Uterus (tissue), 4 donors: Measurements from ENCODE around the gene TRIAP1. TPM values are rescaled to one million over a fixed set of nuclear protein-coding genes. Genes with fewer than 3 reads are reported as not detected.

ENCODE experiments used
- DNase-seq, 2 donors: peaks; one replicate each; pipeline ENCODE4 v3.0.0-alpha.2; 2019 to 2020
- H3K27ac ChIP-seq, 2 donors: fragments of 200-600 bp; sonication (generic); 1 replicate in 1 of 2; 2 replicates in 1 of 2; pipeline ENCODE4 v1.5.1; 2016 to 2018
- H3K27me3 ChIP-seq, 2 donors: fragments of 200-600 bp; sonication (generic); one replicate each; pipeline ENCODE4 v1.5.1; 2018 to 2019; ENCODE audit warnings: control low read depth in 1 of 2
- H3K36me3 ChIP-seq, 2 donors: fragments of 200-600 bp; sonication (generic); one replicate each; pipeline ENCODE4 v1.5.1; 2019; ENCODE audit warnings: control low read depth in 1 of 2
- H3K4me1 ChIP-seq, 2 donors: fragments of 200-600 bp; sonication (generic); one replicate each; pipeline ENCODE4 v1.5.1; 2018 to 2019; ENCODE audit warnings: control low read depth in 1 of 2
- H3K4me3 ChIP-seq, 2 donors: fragments of 200-600 bp; sonication (generic); 1 replicate in 1 of 2; 2 replicates in 1 of 2; pipeline ENCODE4 v1.5.1; 2018 to 2019; ENCODE audit warnings: mild to moderate bottlenecking in 1 of 2
- H3K9me3 ChIP-seq, 2 donors: fragments of 200-600 bp; sonication (generic); one replicate each; pipeline ENCODE4 v1.5.1; 2019; ENCODE audit warnings: control low read depth in 1 of 2
- POLR2A ChIP-seq, 2 donors: fragments of 450-650 bp; IDR thresholded peaks; one replicate each; pipeline ENCODE4 v1.6.1; 2016; ENCODE audit warnings: antibody characterized with exemption in 2 of 2, mild to moderate bottlenecking in 1 of 2, moderate library complexity in 1 of 2
- intact Hi-C: fragments of 100-400 bp; cut with DNase I; formaldehyde crosslinking; loops from one replicate; pipeline ENCODE4 v1.15.1; 2023; ENCODE audit warnings: low total_unique reads
- total RNA-seq, 4 donors: library from RNA; depleted of rRNA in 3 of 4; stranded (reverse); fragments of >200 nt in 3 of 4; gene quantifications; one replicate each; pipeline versions ENCODE4 v1.1.0 to v1.2.4, GENCODE V29; 2014 to 2023
- TF ChIP-seq, protein P1 (sequence below), 4 experiments: fragments of 200-600 bp in 2 of 4; fragments of 450-650 bp in 2 of 4; sonication (generic) in 2 of 4; IDR thresholded peaks; one replicate each; pipeline ENCODE4 v1.5.1; 2016 to 2019; ENCODE audit warnings: antibody characterized with exemption in 4 of 4, mild to moderate bottlenecking in 2 of 4, moderate library complexity in 1 of 4
- donor health status: DM: yes; HTN: yes; CAD: no.

TRIAP1 gene
- total RNA-seq, 4 donors from 2014 or later, result 1.2 to 16.8 (median 8.0) TPM

DNA sequence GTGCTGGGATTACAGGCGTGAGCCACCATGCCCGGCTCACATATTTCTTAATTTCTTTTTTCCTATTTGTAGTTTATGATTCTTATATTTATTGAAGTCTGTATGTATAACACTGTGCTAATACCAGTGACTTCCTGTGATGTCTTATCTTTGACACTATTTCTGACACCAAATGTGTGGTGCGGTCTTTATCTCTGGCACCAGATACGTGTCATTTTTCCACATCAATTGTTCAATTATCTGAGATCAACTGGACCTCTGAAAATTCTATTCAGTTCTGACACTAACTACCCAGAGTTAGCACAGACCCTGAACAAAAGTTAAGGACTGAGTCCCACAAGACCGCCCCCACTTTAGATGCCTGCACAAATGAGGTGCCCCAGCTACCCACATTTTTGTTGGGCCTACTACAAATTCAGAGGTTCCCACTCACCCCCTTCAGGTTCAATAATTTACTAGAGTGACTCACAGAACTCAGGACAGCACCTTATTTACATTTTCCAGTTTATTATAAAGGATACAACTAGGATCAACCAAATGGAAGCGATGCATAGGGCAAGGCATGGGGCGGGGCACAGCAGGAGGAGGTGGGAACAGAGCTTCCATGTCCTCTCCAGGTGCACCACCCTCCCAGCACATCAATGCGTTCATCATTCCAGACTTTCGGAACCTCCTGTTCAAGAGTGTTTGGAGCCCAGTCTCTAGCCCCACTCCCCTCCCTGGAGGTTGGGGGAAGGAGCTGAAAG, 35.0 kb upstream of the TRIAP1 start:
- Histone ChIP-seq H3K27ac (no peak overlapping the region), H3K36me3 (no peaks in the 10 kb centered on the region), H3K27me3 (no peaks in the 10 kb centered on the region), H3K4me1 (no peaks in the 10 kb centered on the region), H3K4me3 (no peak overlapping the region), H3K9me3 (no peaks in the 10 kb centered on the region)
- intact Hi-C loops, result no loop called here
- no peak for TF ChIP-seq POLR2A (IDR thresholded peaks at IDR 0.05)
- TF ChIP-seq, protein P1, sequence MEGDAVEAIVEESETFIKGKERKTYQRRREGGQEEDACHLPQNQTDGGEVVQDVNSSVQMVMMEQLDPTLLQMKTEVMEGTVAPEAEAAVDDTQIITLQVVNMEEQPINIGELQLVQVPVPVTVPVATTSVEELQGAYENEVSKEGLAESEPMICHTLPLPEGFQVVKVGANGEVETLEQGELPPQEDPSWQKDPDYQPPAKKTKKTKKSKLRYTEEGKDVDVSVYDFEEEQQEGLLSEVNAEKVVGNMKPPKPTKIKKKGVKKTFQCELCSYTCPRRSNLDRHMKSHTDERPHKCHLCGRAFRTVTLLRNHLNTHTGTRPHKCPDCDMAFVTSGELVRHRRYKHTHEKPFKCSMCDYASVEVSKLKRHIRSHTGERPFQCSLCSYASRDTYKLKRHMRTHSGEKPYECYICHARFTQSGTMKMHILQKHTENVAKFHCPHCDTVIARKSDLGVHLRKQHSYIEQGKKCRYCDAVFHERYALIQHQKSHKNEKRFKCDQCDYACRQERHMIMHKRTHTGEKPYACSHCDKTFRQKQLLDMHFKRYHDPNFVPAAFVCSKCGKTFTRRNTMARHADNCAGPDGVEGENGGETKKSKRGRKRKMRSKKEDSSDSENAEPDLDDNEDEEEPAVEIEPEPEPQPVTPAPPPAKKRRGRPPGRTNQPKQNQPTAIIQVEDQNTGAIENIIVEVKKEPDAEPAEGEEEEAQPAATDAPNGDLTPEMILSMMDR (IDR thresholded peaks at IDR 0.05), result no peak
- DNase-seq, result no peak

DNA sequence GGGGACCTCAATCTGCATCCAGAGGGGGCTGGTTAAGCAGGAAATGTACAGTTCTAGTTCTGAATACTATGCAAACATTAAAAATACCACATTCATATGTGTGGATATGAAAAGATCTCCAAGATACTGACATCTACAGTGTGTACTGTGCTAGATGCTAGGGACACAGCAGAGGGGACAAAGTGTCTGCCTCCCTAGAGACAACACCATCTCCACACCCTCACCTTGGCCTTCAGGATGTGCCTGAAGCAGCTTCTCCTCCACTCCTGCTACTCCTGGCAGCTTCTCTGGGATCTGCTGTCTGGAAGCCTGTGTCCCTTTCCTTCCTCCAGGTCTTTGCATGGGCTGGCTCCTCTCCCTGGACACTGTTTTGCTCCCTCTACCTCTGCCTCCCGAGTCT, 34.0 kb upstream of the TRIAP1 start:
- H3K4me1 ChIP-seq, result no peaks in the 10 kb centered on the region
- intact Hi-C loops, result no loop called here
- no peaks in the 10 kb centered on the region for H3K27me3 ChIP-seq
- H3K4me3 ChIP-seq, result no peak overlapping the region
- TF ChIP-seq, protein P1 (IDR thresholded peaks at IDR 0.05), result no peak
- TF ChIP-seq POLR2A (IDR thresholded peaks at IDR 0.05), result no peak
- H3K27ac ChIP-seq, result no peak overlapping the region
- H3K9me3 ChIP-seq, result no peaks in the 10 kb centered on the region
- H3K36me3 ChIP-seq, result no peaks in the 10 kb centered on the region
- DNase-seq, result no peak

DNA sequence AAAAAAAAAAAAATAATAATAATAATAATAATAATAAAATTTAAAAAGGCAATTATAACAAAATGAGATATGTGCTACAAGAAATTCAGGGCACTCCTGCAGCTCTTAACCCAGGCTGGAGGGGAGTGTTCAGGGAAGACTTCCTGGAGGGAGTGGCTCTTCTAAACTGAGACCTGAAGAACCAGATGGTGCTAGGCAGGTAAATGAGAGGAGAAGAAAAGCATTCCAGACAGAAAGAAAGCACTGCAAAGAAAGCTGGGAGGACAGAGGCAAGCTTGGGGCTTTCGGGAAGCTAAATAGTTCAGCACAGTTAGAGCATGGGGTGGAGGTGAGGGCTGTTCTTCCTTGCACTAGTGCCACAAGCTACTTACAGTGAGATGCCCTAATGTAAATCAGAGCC, 33.3 kb upstream of the TRIAP1 start:
- Histone ChIP-seq H3K9me3 (no peaks in the 10 kb centered on the region), H3K36me3 (no peaks in the 10 kb centered on the region), H3K27me3 (no peaks in the 10 kb centered on the region), H3K27ac (no peak overlapping the region), H3K4me3 (no peak overlapping the region), H3K4me1 (no peaks in the 10 kb centered on the region)
- no peak for TF ChIP-seq POLR2A (IDR thresholded peaks at IDR 0.05)
- TF ChIP-seq, protein P1 (IDR thresholded peaks at IDR 0.05), result no peak
- no peak for DNase-seq
- intact Hi-C loops, result no loop called here

DNA sequence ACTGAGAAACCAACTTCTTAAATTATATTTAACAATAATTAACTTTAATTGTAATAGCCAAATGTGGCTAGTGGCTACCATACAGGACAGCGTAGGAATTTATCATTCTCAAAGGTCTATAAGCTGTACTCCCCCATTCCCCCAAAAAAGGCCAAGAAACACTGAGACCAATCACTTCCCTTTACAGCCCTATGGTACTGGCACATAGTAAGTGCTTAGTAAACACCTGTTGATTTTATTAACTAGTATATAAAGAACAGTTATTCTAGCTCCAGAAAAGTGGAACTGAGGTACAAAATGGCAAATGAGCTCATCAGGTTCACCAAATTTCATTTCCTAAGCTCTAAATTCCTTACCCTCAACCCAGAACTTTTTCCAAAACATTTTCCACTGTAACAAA, 29.5 kb upstream of the TRIAP1 start:
- Histone ChIP-seq H3K4me3 (no peak overlapping the region), H3K4me1 (peaks cover 0 to 5% of the 10 kb centered on the region in 2 donors), H3K36me3 (no peaks in the 10 kb centered on the region), H3K9me3 (no peaks in the 10 kb centered on the region), H3K27me3 (no peaks in the 10 kb centered on the region), H3K27ac (peak overlapping the region in 1 of 2 donors; percentile 25)
- no peak for DNase-seq
- intact Hi-C loops, result no loop called here
- TF ChIP-seq, protein P1 (IDR thresholded peaks at IDR 0.05), result no peak
- no peak for TF ChIP-seq POLR2A (IDR thresholded peaks at IDR 0.05)

DNA sequence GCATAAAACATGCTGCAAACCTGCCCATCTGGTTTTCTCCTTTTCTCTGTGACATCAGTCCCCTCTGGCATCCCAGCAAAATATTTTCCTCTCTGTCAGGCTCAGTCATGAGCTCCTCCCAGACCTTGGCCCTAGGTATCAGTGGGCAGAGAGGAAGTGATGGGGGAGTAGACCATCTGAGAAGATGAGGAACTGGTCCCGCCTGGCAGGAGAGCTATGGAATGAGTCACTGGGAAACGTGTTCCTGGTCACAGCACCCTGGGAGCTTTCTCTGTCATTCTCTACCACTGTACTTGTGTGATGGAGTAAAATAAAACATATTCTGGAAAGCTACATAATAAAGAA, 28.4 kb upstream of the TRIAP1 start:
- Histone ChIP-seq H3K27ac (peak overlapping the region; percentile 4 to 25), H3K9me3 (no peaks in the 10 kb centered on the region), H3K27me3 (no peaks in the 10 kb centered on the region), H3K36me3 (no peaks in the 10 kb centered on the region), H3K4me3 (no peak overlapping the region), H3K4me1 (peaks cover 0 to 10% of the 10 kb centered on the region in 2 donors)
- intact Hi-C loops, result no loop called here
- no peak for TF ChIP-seq POLR2A (IDR thresholded peaks at IDR 0.05)
- TF ChIP-seq, protein P1 (IDR thresholded peaks at IDR 0.05), result no peak
- DNase-seq, result peak; percentile 35 to 53
